ENCODE measurements around the gene PGLYRP3.

PGLYRP3 gene

GRCh38 chr1:153360592-153361479, 48.1 kb upstream of the PGLYRP3 start:
- Histone ChIP-seq H3K27ac (ENCODE audit: low read length, poor library complexity, severe bottlenecking) (no peak overlapping the region), H3K4me2 (ENCODE audit: low read length, poor library complexity, severe bottlenecking) (no peak overlapping the region), H2BK15ac (ENCODE audit: low read depth, poor library complexity, severe bottlenecking) (no peak overlapping the region), H4K91ac (ENCODE audit: low read length) (peak overlapping the region; percentile 8), H2BK5ac (ENCODE audit: low read depth, low read length, poor library complexity, severe bottlenecking) (no peak overlapping the region), H3K4me3 (ENCODE audit: insufficient read depth in 1 of 2, low read depth in 1 of 2, low read length in 2 of 2) (no peak overlapping the region), H3K18ac (ENCODE audit: low read depth in 1 of 2, low read length in 2 of 2) (no peak overlapping the region), H3K14ac (ENCODE audit: low read length in 2 of 2) (no peak overlapping the region), H3K4me1 (ENCODE audit: control insufficient read depth, insufficient read depth, low read depth, low read length) (no peaks in the 10 kb centered on the region), H3K36me3 (ENCODE audit: control insufficient read depth in 1 of 2, insufficient read depth in 2 of 2, low read depth in 1 of 2, low read length in 2 of 2) (no peaks in the 10 kb centered on the region), H3K79me1 (replicated peaks; ENCODE audit: low read length, poor library complexity, severe bottlenecking) (no peaks in the 10 kb centered on the region), H3K27me3 (ENCODE audit: control insufficient read depth in 1 of 2, insufficient read depth in 1 of 2, low read length in 2 of 2) (peaks cover 24 to 82% of the 10 kb centered on the region in 2 experiments), H4K8ac (ENCODE audit: low read length) (no peak overlapping the region), H2BK12ac (ENCODE audit: low read length in 2 of 2) (no peak overlapping the region), H2BK120ac (ENCODE audit: low read depth, low read length) (no peak overlapping the region), H2AK5ac (ENCODE audit: low read length, severe bottlenecking) (no peak overlapping the region), H2AFZ (ENCODE audit: low read depth, low read length) (no peak overlapping the region), H3K9ac (ENCODE audit: low read length) (no peak overlapping the region), H3K23ac (ENCODE audit: low read length in 2 of 2) (no peak overlapping the region), H3K9me3 (ENCODE audit: control insufficient read depth, low read length) (no peaks in the 10 kb centered on the region), H3K4ac (ENCODE audit: low read depth in 1 of 2, low read length in 2 of 2) (no peak overlapping the region)
- no peak for DNase-seq
- WGBS, result 77% methylated on average over 11 of the region's 11 CpGs

GRCh38 chr1:153360190-153360589, 47.4 kb upstream of the PGLYRP3 start:
- no peak overlapping the region for H3K9ac ChIP-seq (ENCODE audit: low read length)
- no peak overlapping the region for H3K18ac ChIP-seq (ENCODE audit: low read depth in 1 of 2, low read length in 2 of 2)
- no peak overlapping the region for H3K14ac ChIP-seq (ENCODE audit: low read length in 2 of 2)
- no peaks in the 10 kb centered on the region for H3K36me3 ChIP-seq (ENCODE audit: control insufficient read depth in 1 of 2, insufficient read depth in 2 of 2, low read depth in 1 of 2, low read length in 2 of 2)
- no peak overlapping the region for H3K4ac ChIP-seq (ENCODE audit: low read depth in 1 of 2, low read length in 2 of 2)
- no peak overlapping the region for H2BK120ac ChIP-seq (ENCODE audit: low read depth, low read length)
- H3K4me3 ChIP-seq (ENCODE audit: insufficient read depth in 1 of 2, low read depth in 1 of 2, low read length in 2 of 2), result no peak overlapping the region
- no peaks in the 10 kb centered on the region for H3K9me3 ChIP-seq (ENCODE audit: control insufficient read depth, low read length)
- no peak overlapping the region for H3K27ac ChIP-seq (ENCODE audit: low read length, poor library complexity, severe bottlenecking)
- no peak overlapping the region for H4K91ac ChIP-seq (ENCODE audit: low read length)
- no peaks in the 10 kb centered on the region for H3K4me1 ChIP-seq (ENCODE audit: control insufficient read depth, insufficient read depth, low read depth, low read length)
- H4K8ac ChIP-seq (ENCODE audit: low read length), result no peak overlapping the region
- no peak overlapping the region for H2AK5ac ChIP-seq (ENCODE audit: low read length, severe bottlenecking)
- H2AFZ ChIP-seq (ENCODE audit: low read depth, low read length), result no peak overlapping the region
- no peak overlapping the region for H3K23ac ChIP-seq (ENCODE audit: low read length in 2 of 2)
- no peak overlapping the region for H2BK15ac ChIP-seq (ENCODE audit: low read depth, poor library complexity, severe bottlenecking)
- no peak overlapping the region for H2BK12ac ChIP-seq (ENCODE audit: low read length in 2 of 2)
- WGBS, result 87% methylated on average over 2 of the region's 2 CpGs
- no peak overlapping the region for H3K4me2 ChIP-seq (ENCODE audit: low read length, poor library complexity, severe bottlenecking)
- no peak overlapping the region for H2BK5ac ChIP-seq (ENCODE audit: low read depth, low read length, poor library complexity, severe bottlenecking)
- H3K27me3 ChIP-seq (ENCODE audit: control insufficient read depth in 1 of 2, insufficient read depth in 1 of 2, low read length in 2 of 2), result peaks cover 17 to 81% of the 10 kb centered on the region in 2 experiments
- H3K79me1 ChIP-seq (replicated peaks; ENCODE audit: low read length, poor library complexity, severe bottlenecking), result no peaks in the 10 kb centered on the region
- DNase-seq, result no peak

GRCh38 chr1:153359241-153359640, 46.5 kb upstream of the PGLYRP3 start:
- H2AK5ac ChIP-seq (ENCODE audit: low read length, severe bottlenecking), result no peak overlapping the region
- no peak overlapping the region for H2BK12ac ChIP-seq (ENCODE audit: low read length in 2 of 2)
- H3K4me1 ChIP-seq (ENCODE audit: control insufficient read depth, insufficient read depth, low read depth, low read length), result no peaks in the 10 kb centered on the region
- 79% methylated on average over 5 of the region's 6 CpGs for WGBS
- no peak overlapping the region for H3K23ac ChIP-seq (ENCODE audit: low read length in 2 of 2)
- no peak overlapping the region for H3K27ac ChIP-seq (ENCODE audit: low read length, poor library complexity, severe bottlenecking)
- H4K8ac ChIP-seq (ENCODE audit: low read length), result no peak overlapping the region
- no peak overlapping the region for H3K4ac ChIP-seq (ENCODE audit: low read depth in 1 of 2, low read length in 2 of 2)
- no peaks in the 10 kb centered on the region for H3K79me1 ChIP-seq (replicated peaks; ENCODE audit: low read length, poor library complexity, severe bottlenecking)
- no peak overlapping the region for H3K4me2 ChIP-seq (ENCODE audit: low read length, poor library complexity, severe bottlenecking)
- no peak overlapping the region for H2BK120ac ChIP-seq (ENCODE audit: low read depth, low read length)
- no peaks in the 10 kb centered on the region for H3K9me3 ChIP-seq (ENCODE audit: control insufficient read depth, low read length)
- no peak overlapping the region for H3K9ac ChIP-seq (ENCODE audit: low read length)
- no peak overlapping the region for H2BK5ac ChIP-seq (ENCODE audit: low read depth, low read length, poor library complexity, severe bottlenecking)
- H3K36me3 ChIP-seq (ENCODE audit: control insufficient read depth in 1 of 2, insufficient read depth in 2 of 2, low read depth in 1 of 2, low read length in 2 of 2), result no peaks in the 10 kb centered on the region
- H4K91ac ChIP-seq (ENCODE audit: low read length), result no peak overlapping the region
- no peak overlapping the region for H2BK15ac ChIP-seq (ENCODE audit: low read depth, poor library complexity, severe bottlenecking)
- H3K14ac ChIP-seq (ENCODE audit: low read length in 2 of 2), result no peak overlapping the region
- H2AFZ ChIP-seq (ENCODE audit: low read depth, low read length), result no peak overlapping the region
- DNase-seq, result no peak
- peaks cover 15 to 82% of the 10 kb centered on the region in 2 experiments for H3K27me3 ChIP-seq (ENCODE audit: control insufficient read depth in 1 of 2, insufficient read depth in 1 of 2, low read length in 2 of 2)
- H3K4me3 ChIP-seq (ENCODE audit: insufficient read depth in 1 of 2, low read depth in 1 of 2, low read length in 2 of 2), result no peak overlapping the region
- no peak overlapping the region for H3K18ac ChIP-seq (ENCODE audit: low read depth in 1 of 2, low read length in 2 of 2)

- no peaks in the 10 kb centered on the region for H3K36me3 ChIP-seq (ENCODE audit: control insufficient read depth in 1 of 2, insufficient read depth in 2 of 2, low read depth in 1 of 2, low read length in 2 of 2)
- no peak overlapping the region for H2AK5ac ChIP-seq (ENCODE audit: low read length, severe bottlenecking)
- no peak overlapping the region for H3K9ac ChIP-seq (ENCODE audit: low read length)
- no peak overlapping the region for H3K23ac ChIP-seq (ENCODE audit: low read length in 2 of 2)
- no peak overlapping the region for H2BK120ac ChIP-seq (ENCODE audit: low read depth, low read length)
- no peak overlapping the region for H2BK15ac ChIP-seq (ENCODE audit: low read depth, poor library complexity, severe bottlenecking)
- H2AFZ ChIP-seq (ENCODE audit: low read depth, low read length), result no peak overlapping the region
- no peak overlapping the region for H4K8ac ChIP-seq (ENCODE audit: low read length)
- H3K27me3 ChIP-seq (ENCODE audit: control insufficient read depth in 1 of 2, insufficient read depth in 1 of 2, low read length in 2 of 2), result peaks cover 15 to 82% of the 10 kb centered on the region in 2 experiments
- H2BK12ac ChIP-seq (ENCODE audit: low read length in 2 of 2), result no peak overlapping the region
- H3K14ac ChIP-seq (ENCODE audit: low read length in 2 of 2), result no peak overlapping the region
- no peak overlapping the region for H4K91ac ChIP-seq (ENCODE audit: low read length)
- H2BK5ac ChIP-seq (ENCODE audit: low read depth, low read length, poor library complexity, severe bottlenecking), result no peak overlapping the region
- no peaks in the 10 kb centered on the region for H3K9me3 ChIP-seq (ENCODE audit: control insufficient read depth, low read length)
- no peak overlapping the region for H3K27ac ChIP-seq (ENCODE audit: low read length, poor library complexity, severe bottlenecking)
- H3K4me3 ChIP-seq (ENCODE audit: insufficient read depth in 1 of 2, low read depth in 1 of 2, low read length in 2 of 2), result no peak overlapping the region
- no peak for DNase-seq
- no peak overlapping the region for H3K4me2 ChIP-seq (ENCODE audit: low read length, poor library complexity, severe bottlenecking)
- WGBS, result 57% methylated on average over 3 of the region's 3 CpGs
- no peaks in the 10 kb centered on the region for H3K4me1 ChIP-seq (ENCODE audit: control insufficient read depth, insufficient read depth, low read depth, low read length)
- H3K4ac ChIP-seq (ENCODE audit: low read depth in 1 of 2, low read length in 2 of 2), result no peak overlapping the region
- no peaks in the 10 kb centered on the region for H3K79me1 ChIP-seq (replicated peaks; ENCODE audit: low read length, poor library complexity, severe bottlenecking)
- no peak overlapping the region for H3K18ac ChIP-seq (ENCODE audit: low read depth in 1 of 2, low read length in 2 of 2)
These were observed 45.9 kb upstream of the PGLYRP3 start for GRCh38 chr1:153358691-153358975.

Data from mesenchymal stem cell (in vitro differentiated cells and primary cell).